Adipocyte (in vitro differentiated cells): ENCODE measurements around the gene HNRNPU.

Experiments
- DNase-seq: peaks from one replicate; pipeline ENCODE4 v3.0.0-alpha.2; 2015; ENCODE audit warnings: low read depth
- H3K27me3 ChIP-seq: replicated peaks from 2 replicates; pipeline ENCODE4 v1.7.0; 2013; ENCODE audit warnings: mild to moderate bottlenecking, low read length, moderate library complexity; ENCODE audit not compliant: control insufficient read depth, insufficient read depth
- H3K36me3 ChIP-seq: 2 replicates; pipeline ENCODE4 v1.7.0; 2013; ENCODE audit warnings: low read length, mild to moderate bottlenecking, moderate library complexity; ENCODE audit not compliant: control insufficient read depth, insufficient read depth, severe bottlenecking
- H3K4me1 ChIP-seq: 2 replicates; pipeline ENCODE4 v1.7.0; 2013; ENCODE audit warnings: mild to moderate bottlenecking, low read length, moderate library complexity; ENCODE audit not compliant: control insufficient read depth, insufficient read depth
- H3K4me3 ChIP-seq: 2 replicates; pipeline ENCODE4 v1.7.0; 2013; ENCODE audit warnings: mild to moderate bottlenecking, low read length, moderate library complexity
- H3K9ac ChIP-seq: 2 replicates; pipeline ENCODE4 v1.7.0; 2013; ENCODE audit warnings: mild to moderate bottlenecking, low read length, moderate library complexity
- H3K9me3 ChIP-seq: 2 replicates; pipeline ENCODE4 v1.7.0; 2013; ENCODE audit warnings: mild to moderate bottlenecking, low read length, moderate library complexity; ENCODE audit not compliant: control insufficient read depth

Gene HNRNPU

DNA sequence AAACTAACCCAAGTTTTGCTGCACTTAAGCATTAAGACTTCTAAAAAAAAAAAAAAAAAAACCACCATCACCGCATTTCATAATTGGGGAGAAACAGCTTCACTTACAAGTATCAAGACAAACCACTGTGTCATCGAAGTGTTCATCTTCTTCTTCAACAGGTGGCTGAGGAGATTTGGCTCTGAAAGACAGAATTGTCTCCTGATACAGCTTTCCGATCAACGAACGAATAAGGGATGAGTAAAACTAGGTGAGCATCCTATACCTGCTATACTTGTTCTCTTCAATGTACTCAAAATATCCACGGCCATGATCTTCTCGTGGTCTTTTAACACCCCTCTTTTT lies 2.0 kb downstream of the HNRNPU start:
- H3K9me3 ChIP-seq: no peaks in the 10 kb centered on the region
- peak; percentile 45 for DNase-seq
- peaks cover 38% of the 10 kb centered on the region for H3K36me3 ChIP-seq
- H3K27me3 ChIP-seq: no peaks in the 10 kb centered on the region
- H3K4me1 ChIP-seq: peaks cover 56% of the 10 kb centered on the region
- H3K9ac ChIP-seq: peak overlapping the region; percentile 93
- peak overlapping the region; percentile 99 for H3K4me3 ChIP-seq

DNA sequence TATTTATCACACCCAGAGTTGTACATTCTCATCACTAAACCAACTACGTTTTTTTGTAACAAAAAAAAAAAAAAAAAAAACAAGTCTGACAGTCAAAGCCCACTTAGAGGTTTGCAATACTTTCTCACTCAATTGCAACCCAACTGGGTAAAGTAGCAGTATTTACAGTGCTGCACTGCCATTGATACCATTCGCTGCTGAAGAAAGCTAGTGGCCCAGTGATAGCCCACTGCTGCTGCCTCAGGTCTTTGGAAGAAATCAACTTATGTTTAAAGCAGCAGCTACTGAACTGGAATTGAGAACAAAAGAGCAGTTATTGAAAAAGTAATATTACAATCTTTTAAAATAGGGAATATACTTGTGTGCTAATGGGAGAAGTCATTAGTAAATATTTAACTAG lies 2.7 kb downstream of the HNRNPU start:
- Histone ChIP-seq H3K27me3 (no peaks in the 10 kb centered on the region), H3K4me3 (peak overlapping the region; percentile 99), H3K4me1 (peaks cover 61% of the 10 kb centered on the region), H3K9ac (peak overlapping the region; percentile 93), H3K9me3 (no peaks in the 10 kb centered on the region), H3K36me3 (peaks cover 45% of the 10 kb centered on the region)
- DNase-seq: peak; percentile 37

DNA sequence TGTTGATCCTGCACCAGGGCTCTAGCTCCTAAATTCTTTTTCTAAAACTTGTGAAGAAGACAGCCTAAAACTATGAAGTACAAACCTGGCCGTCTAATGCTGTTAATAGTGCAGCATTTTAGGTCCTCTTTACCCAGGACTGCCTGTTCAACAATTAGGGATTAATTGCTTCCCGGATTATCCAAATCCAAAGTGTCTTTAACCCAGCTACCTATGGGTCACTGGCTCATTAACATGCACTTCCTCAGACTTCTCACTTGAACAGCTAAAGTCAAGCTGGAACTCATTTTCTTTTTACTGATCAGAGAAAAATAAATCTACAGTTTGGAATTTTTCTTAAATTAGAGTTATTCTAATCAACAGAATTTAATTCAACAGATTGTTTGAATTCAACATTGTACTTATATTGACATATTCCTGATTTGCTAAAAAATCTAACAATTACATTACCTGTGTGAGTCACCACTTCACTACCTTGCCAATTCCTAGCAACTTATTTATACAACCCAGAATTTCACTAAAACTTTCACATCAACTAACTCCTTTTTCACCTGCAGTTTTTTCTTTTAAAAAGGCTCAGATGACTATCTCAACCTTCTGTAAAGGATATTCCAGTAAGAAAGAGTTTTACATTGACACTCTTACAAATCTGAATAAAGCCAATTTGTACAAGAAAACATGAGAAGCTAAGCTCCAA lies 3.3 kb downstream of the HNRNPU start:
- Histone ChIP-seq H3K27me3 (no peaks in the 10 kb centered on the region), H3K9me3 (no peaks in the 10 kb centered on the region), H3K9ac (peak overlapping the region; percentile 93), H3K4me3 (peak overlapping the region; percentile 99), H3K4me1 (peaks cover 61% of the 10 kb centered on the region), H3K36me3 (peaks cover 51% of the 10 kb centered on the region)
- DNase-seq: no peak

DNA sequence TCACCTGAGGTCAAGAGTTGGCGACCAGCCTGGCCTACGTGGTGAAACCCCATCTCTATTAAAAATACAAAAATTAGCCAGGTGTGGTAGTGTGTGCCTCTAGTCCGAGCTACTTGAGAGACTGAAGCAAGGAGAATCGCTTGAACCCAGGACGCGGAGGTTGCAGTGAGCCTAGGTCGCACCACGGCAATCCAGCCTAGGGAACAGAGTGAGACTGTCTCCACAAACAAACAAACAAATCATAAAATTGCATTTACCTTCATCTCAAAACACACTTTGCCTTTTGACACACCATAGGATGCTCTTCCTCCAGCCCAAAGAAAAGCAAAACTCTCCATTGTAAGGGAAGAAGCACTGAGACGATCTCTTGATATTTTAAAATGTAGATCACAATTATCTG lies 4.3 kb downstream of the HNRNPU start:
- no peak for DNase-seq
- Histone ChIP-seq H3K27me3 (no peaks in the 10 kb centered on the region), H3K9me3 (no peaks in the 10 kb centered on the region), H3K4me3 (peak overlapping the region; percentile 99), H3K9ac (peak overlapping the region; percentile 93), H3K36me3 (peaks cover 61% of the 10 kb centered on the region), H3K4me1 (peaks cover 52% of the 10 kb centered on the region)

DNA sequence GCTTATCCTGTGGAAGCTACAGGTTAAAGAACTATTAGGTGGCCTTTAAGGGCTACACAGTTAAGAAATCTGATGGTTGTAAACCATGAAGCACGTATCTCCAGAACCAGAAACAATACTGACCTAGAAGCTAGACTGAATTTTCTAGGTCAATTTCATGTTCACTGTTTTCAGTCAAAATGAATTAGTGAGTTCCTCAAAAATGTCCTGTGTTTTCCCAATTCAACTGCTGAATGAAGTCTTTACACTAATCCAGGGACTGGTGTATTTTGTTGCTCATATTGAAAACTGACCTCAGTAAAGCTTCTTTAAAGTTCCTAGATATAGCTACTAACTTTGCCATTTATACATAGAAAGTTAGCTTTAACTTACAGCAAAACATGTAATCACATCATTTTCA lies 6.0 kb downstream of the HNRNPU start:
- Histone ChIP-seq H3K4me1 (peaks cover 51% of the 10 kb centered on the region), H3K9me3 (no peaks in the 10 kb centered on the region), H3K4me3 (no peak overlapping the region), H3K9ac (no peak overlapping the region), H3K36me3 (peaks cover 78% of the 10 kb centered on the region), H3K27me3 (no peaks in the 10 kb centered on the region)
- no peak for DNase-seq

DNA sequence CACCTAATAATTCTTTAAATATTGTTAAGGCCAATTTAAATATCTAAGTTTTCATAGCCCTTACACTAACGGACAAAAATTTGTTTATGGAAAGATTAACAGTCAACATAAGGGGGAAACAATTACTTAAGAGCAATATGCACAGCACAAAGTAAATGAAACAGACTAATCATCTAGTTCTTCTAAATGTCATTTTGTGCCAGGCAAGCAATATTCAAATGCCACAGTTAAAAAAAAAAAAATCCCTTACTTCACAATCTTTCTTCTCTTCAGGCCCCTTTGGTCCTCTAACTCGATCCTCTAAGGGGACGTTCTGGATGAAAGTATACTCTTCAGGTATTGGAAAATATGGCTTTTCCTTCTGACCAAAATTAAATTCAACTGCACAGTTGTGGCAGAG lies 6.6 kb downstream of the HNRNPU start:
- Histone ChIP-seq H3K9me3 (no peaks in the 10 kb centered on the region), H3K27me3 (no peaks in the 10 kb centered on the region), H3K4me1 (peaks cover 51% of the 10 kb centered on the region), H3K9ac (peak overlapping the region; percentile 41), H3K36me3 (peaks cover 84% of the 10 kb centered on the region), H3K4me3 (no peak overlapping the region)
- no peak for DNase-seq

DNA sequence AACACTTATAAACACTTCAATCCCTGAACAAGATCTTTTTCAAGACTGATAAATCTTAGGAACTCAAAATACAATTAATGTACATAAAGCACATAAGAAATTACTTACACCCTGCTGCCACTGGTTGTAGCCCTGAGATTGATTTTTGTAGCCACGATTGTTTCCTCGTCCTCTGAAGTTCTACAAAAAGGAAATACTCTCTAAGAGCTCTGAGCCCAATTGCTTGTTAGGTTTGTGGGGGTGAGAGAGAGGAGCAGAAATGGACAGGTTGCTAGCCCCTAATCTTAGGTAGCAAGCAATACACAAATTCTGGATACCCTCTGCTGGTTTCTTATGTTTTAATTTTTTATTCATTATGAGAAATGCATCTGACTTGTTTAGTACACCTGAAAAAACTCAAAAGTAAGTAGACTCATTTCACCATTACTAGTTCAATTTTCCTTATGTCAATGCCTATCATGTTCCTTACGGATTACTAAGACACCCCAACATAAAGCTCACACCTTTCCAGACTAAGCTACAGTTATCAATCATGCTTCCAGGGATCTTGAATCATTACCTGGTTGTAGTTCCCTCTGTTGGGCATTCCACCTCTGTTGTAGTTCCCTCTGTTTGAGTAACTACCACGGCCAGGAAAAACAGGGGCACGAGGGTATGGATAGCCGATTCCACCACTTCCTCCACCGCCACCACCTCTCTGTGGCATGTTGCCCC lies 9.3 kb downstream of the HNRNPU start:
- peaks cover 100% of the 10 kb centered on the region for H3K36me3 ChIP-seq

DNA sequence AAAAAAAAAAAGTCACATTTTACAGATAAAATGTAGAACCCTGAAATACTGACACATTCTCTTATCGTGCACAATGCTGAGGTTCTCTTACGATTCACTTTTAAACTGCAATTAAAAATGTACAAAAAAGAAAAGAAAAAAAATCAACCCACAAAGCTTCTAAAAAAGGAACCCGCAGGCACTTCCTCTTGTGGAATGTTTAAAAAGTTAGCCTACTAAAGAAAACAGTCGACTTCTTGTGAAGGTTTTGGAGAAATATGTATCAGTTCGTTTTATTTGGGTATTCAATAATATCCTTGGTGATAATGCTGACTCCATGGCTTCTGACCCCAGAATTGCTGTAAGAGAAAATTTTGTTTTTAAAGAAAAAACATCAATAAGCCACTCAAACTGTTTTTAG lies 10.2 kb downstream of the HNRNPU start:
- Histone ChIP-seq H3K9me3 (no peaks in the 10 kb centered on the region), H3K4me3 (no peak overlapping the region), H3K9ac (no peak overlapping the region), H3K36me3 (peaks cover 100% of the 10 kb centered on the region), H3K27me3 (no peaks in the 10 kb centered on the region), H3K4me1 (peaks cover 34% of the 10 kb centered on the region)
- no peak for DNase-seq

More for the DNA sequence above, 9.3 kb downstream of the HNRNPU start:
- no peak for DNase-seq
- Histone ChIP-seq H3K9ac (no peak overlapping the region), H3K4me1 (peaks cover 38% of the 10 kb centered on the region), H3K4me3 (no peak overlapping the region), H3K27me3 (no peaks in the 10 kb centered on the region), H3K9me3 (no peaks in the 10 kb centered on the region)

DNA sequence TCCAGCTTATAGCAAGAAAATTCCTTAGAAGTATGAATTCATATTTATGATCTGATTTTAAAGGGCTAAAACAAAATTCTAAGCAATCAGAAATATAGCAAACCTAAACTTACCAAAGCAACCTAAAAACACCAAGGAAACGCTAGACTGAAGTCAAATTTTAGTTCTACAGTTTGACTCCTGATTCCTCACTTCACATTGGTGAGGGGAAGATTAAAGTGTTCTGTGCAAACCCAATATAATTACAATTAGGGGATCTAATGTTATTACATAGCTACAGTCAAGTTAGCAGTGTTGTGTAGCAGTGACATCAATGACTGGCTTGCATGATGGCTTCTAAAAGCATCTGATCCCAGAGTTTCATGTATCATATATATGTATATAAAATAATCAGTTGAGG lies 11.6 kb downstream of the HNRNPU start:
- Histone ChIP-seq H3K9me3 (no peaks in the 10 kb centered on the region), H3K36me3 (peaks cover 100% of the 10 kb centered on the region), H3K4me3 (no peak overlapping the region), H3K4me1 (peaks cover 19% of the 10 kb centered on the region), H3K9ac (no peak overlapping the region), H3K27me3 (no peaks in the 10 kb centered on the region)
- DNase-seq: no peak

DNA sequence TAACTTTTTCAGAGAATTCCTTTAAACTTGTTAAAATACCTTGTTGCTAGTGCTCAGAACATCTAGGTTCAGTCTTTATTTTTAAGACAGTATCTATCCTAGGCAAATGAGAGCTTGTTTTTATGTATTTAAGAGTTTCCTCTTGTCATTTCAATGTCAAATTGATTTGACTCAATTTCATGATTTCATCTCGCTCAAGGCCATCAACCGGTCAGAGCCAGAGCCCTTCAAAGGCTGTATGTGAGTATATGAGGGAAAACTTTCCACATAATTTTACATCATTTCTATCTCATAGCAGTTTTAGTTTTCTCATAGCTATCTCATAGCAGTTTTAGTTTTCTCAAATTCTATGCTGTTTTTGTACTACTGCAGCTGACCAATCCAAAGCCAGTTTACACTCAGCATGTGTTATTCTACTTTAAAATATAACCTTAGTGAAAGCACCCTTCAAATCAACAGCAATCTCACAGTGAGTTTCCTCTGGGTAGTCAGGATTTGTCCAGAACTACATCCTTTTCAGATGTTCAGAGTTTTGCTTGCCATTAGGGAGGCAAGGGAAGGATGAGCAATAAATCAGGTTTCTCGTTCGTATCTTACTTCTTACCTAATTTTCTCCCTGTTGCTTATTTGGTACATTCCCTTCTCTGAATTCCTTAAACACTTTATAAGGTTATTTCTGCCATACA lies 12.7 kb downstream of the HNRNPU start:
- H3K27me3 ChIP-seq: no peaks in the 10 kb centered on the region
- no peak overlapping the region for H3K4me3 ChIP-seq
- H3K36me3 ChIP-seq: peaks cover 100% of the 10 kb centered on the region
- DNase-seq: no peak
- no peaks in the 10 kb centered on the region for H3K9me3 ChIP-seq
- no peak overlapping the region for H3K9ac ChIP-seq
- peaks cover 11% of the 10 kb centered on the region for H3K4me1 ChIP-seq

DNA sequence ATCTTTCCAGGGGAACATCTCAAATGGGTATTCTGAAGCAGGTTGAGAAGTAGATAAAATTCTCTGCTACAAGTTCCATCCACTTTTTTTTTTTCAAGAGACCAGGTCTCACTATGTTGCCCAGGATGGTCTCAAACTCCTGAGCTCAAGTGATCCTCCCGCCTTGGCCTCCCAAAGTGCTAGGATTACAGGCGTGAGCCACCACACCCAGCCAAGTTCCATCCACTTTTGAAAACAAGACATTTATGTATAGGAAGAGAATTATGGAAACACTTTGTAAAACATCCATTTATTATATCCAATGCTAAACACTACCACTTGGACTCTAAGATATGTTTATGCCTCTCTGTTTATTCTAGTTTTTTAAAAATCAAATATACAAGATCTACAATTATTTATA lies 13.4 kb downstream of the HNRNPU start:
- Histone ChIP-seq H3K36me3 (peaks cover 100% of the 10 kb centered on the region), H3K4me3 (no peak overlapping the region), H3K27me3 (no peaks in the 10 kb centered on the region), H3K9ac (no peak overlapping the region), H3K9me3 (no peaks in the 10 kb centered on the region), H3K4me1 (peaks cover 11% of the 10 kb centered on the region)
- DNase-seq: no peak
